Neural progenitor cell (in vitro differentiated cells): Measurements from ENCODE around the gene KCTD13. TPM values are rescaled to one million over a fixed set of nuclear protein-coding genes. Genes with fewer than 3 reads are reported as not detected.

Experiments
- DNase-seq: peaks from one replicate; pipeline ENCODE4 v3.0.0-alpha.2; 2016; ENCODE audit warnings: low spot score
- H2AFZ ChIP-seq: fragments of 200-600 bp; sonication (generic); replicated peaks from 2 replicates; pipeline ENCODE4 v1.6.1; 2016; ENCODE audit warnings: antibody characterized with exemption
- H3F3A ChIP-seq: fragments of 200-600 bp; sonication (generic); 2 replicates; pipeline ENCODE4 v1.6.1; 2016; ENCODE audit warnings: antibody characterized with exemption, low read depth
- H3K27ac ChIP-seq: fragments of 200-600 bp; sonication (generic); 2 replicates; pipeline ENCODE4 v1.5.1; 2016; ENCODE audit warnings: mild to moderate bottlenecking
- H3K27me3 ChIP-seq: fragments of 200-600 bp; sonication (generic); 2 replicates; pipeline ENCODE4 v1.6.1; 2016; ENCODE audit warnings: mild to moderate bottlenecking, moderate library complexity
- H3K36me3 ChIP-seq: fragments of 200-600 bp; sonication (generic); 2 replicates; pipeline ENCODE4 v1.5.1; 2016
- H3K4me1 ChIP-seq: fragments of 200-600 bp; sonication (generic); 2 replicates; pipeline ENCODE4 v1.6.1; 2016; ENCODE audit warnings: mixed run types
- H3K4me2 ChIP-seq: fragments of 200-600 bp; sonication (generic); 2 replicates; pipeline ENCODE4 v1.6.1; 2016
- H3K4me3 ChIP-seq: fragments of 200-600 bp; sonication (generic); 2 replicates; pipeline ENCODE4 v1.5.1; 2016
- H3K79me2 ChIP-seq: fragments of 200-600 bp; sonication (generic); 2 replicates; pipeline ENCODE4 v1.6.1; 2016; ENCODE audit warnings: low read depth
- H3K9ac ChIP-seq: fragments of 200-600 bp; sonication (generic); 2 replicates; pipeline ENCODE4 v1.6.1; 2016
- H3K9me3 ChIP-seq: fragments of 200-600 bp; sonication (generic); 2 replicates; pipeline ENCODE4 v1.5.1; 2016; ENCODE audit warnings: low read depth
- H4K20me1 ChIP-seq: fragments of 200-600 bp; sonication (generic); 2 replicates; pipeline ENCODE4 v1.6.1; 2016; ENCODE audit warnings: low read depth
- H3K27ac Mint-ChIP-seq: 3 replicates; pipeline ENCODE4 v1.8.0; 2021; ENCODE audit warnings: mixed read lengths
- H3K27me3 Mint-ChIP-seq: 2 replicates; pipeline ENCODE4 v1.8.0; 2022; ENCODE audit warnings: low read depth, mild to moderate bottlenecking, inconsistent platforms, moderate library complexity, mixed read lengths; ENCODE audit not compliant: insufficient read depth
- H3K36me3 Mint-ChIP-seq: 3 replicates; pipeline ENCODE4 v1.8.0; 2021; ENCODE audit warnings: mixed read lengths
- H3K4me1 Mint-ChIP-seq: 3 replicates; pipeline ENCODE4 v1.8.0; 2021; ENCODE audit warnings: mixed read lengths
- H3K4me3 Mint-ChIP-seq: 3 replicates; pipeline ENCODE4 v1.8.0; 2021; ENCODE audit warnings: mild to moderate bottlenecking, moderate library complexity, mixed read lengths
- H3K9me3 Mint-ChIP-seq: 3 replicates; pipeline ENCODE4 v1.8.0; 2020; ENCODE audit warnings: mixed read lengths
- CTCF ChIP-seq: fragments of 200-600 bp; sonication (generic); IDR thresholded peaks from 2 replicates; pipeline ENCODE4 v1.5.1; 2017; ENCODE audit warnings: antibody characterized with exemption, mild to moderate bottlenecking
- EZH2 ChIP-seq: fragments of 200-600 bp; sonication (generic); IDR thresholded peaks from 2 replicates; pipeline ENCODE4 v1.6.1; 2017; ENCODE audit warnings: antibody characterized with exemption, mild to moderate bottlenecking, moderate library complexity
- EZH2phosphoT487 ChIP-seq: fragments of 200-600 bp; sonication (generic); IDR thresholded peaks from 2 replicates; pipeline ENCODE4 v1.6.1; 2017; ENCODE audit warnings: antibody characterized with exemption
- total RNA-seq: library from RNA; depleted of rRNA; stranded (reverse); fragments of >200 nt; gene quantifications from 2 replicates; pipeline ENCODE4 v1.2.3, GENCODE V29; 2015; ENCODE audit warnings: low replicate concordance

The KCTD13 gene
- total RNA-seq, 1 donor from 2014 or later: 3.9 TPM

- no peaks in the 10 kb centered on the region for H3K36me3 ChIP-seq
- no peak for TF ChIP-seq CTCF
- peak overlapping the region; percentile 39 for H3K4me2 ChIP-seq
- DNase-seq: no peak
- Mint-ChIP-seq H3K27me3 (peaks cover 23% of the 10 kb centered on the region), H3K36me3 (no peaks in the 10 kb centered on the region), H3K4me3 (no peak overlapping the region), H3K27ac (no peak overlapping the region), H3K4me1 (peaks cover 7% of the 10 kb centered on the region), H3K9me3 (no peaks in the 10 kb centered on the region)
- peak overlapping the region; percentile 55 for H2AFZ ChIP-seq
- no peak overlapping the region for H3K27ac ChIP-seq
- H3K27me3 ChIP-seq: peaks cover 20% of the 10 kb centered on the region
- H3K4me1 ChIP-seq: peaks cover 3% of the 10 kb centered on the region
- H3K4me3 ChIP-seq: no peak overlapping the region
- H3K9ac ChIP-seq: no peak overlapping the region
- H3F3A ChIP-seq: peaks cover 23% of the 10 kb centered on the region
- H3K79me2 ChIP-seq: no peaks in the 10 kb centered on the region
- H3K9me3 ChIP-seq: no peaks in the 10 kb centered on the region
- no peaks in the 10 kb centered on the region for H4K20me1 ChIP-seq
Observed at GRCh38 chr16:29878172-29878571, 47.9 kb downstream of the KCTD13 start.

- no peak overlapping the region for H3K27ac ChIP-seq
- Mint-ChIP-seq H3K9me3 (no peaks in the 10 kb centered on the region), H3K4me1 (peaks cover 7% of the 10 kb centered on the region), H3K27me3 (peaks cover 26% of the 10 kb centered on the region), H3K36me3 (no peaks in the 10 kb centered on the region), H3K4me3 (peak overlapping the region; percentile 41), H3K27ac (no peak overlapping the region)
- no peaks in the 10 kb centered on the region for H3K79me2 ChIP-seq
- H3K9ac ChIP-seq: no peak overlapping the region
- peak; percentile 97 for DNase-seq
- peaks cover 23% of the 10 kb centered on the region for H3F3A ChIP-seq
- peak overlapping the region; percentile 47 for H3K4me3 ChIP-seq
- peaks cover 3% of the 10 kb centered on the region for H3K4me1 ChIP-seq
- H3K36me3 ChIP-seq: no peaks in the 10 kb centered on the region
- no peak for TF ChIP-seq CTCF
- no peak for TF ChIP-seq EZH2
- no peak for TF ChIP-seq EZH2phosphoT487
- H3K4me2 ChIP-seq: peak overlapping the region; percentile 65
- no peaks in the 10 kb centered on the region for H3K9me3 ChIP-seq
- peaks cover 20% of the 10 kb centered on the region for H3K27me3 ChIP-seq
- peak overlapping the region; percentile 55 for H2AFZ ChIP-seq
- H4K20me1 ChIP-seq: no peaks in the 10 kb centered on the region
Observed at GRCh38 chr16:29877266-29877961, 48.6 kb downstream of the KCTD13 start.

GRCh38 chr16:29876594-29877249 lies 49.3 kb downstream of the KCTD13 start:
- Histone ChIP-seq H3K4me3 (peak overlapping the region; percentile 47), H2AFZ (peak overlapping the region; percentile 15), H3K27me3 (peaks cover 20% of the 10 kb centered on the region), H3K4me2 (peak overlapping the region; percentile 65), H4K20me1 (no peaks in the 10 kb centered on the region), H3K4me1 (peaks cover 3% of the 10 kb centered on the region), H3K36me3 (no peaks in the 10 kb centered on the region), H3K79me2 (no peaks in the 10 kb centered on the region), H3K27ac (no peak overlapping the region), H3K9me3 (no peaks in the 10 kb centered on the region), H3F3A (peaks cover 23% of the 10 kb centered on the region), H3K9ac (no peak overlapping the region)
- TF ChIP-seq EZH2: no peak
- no peak for TF ChIP-seq EZH2phosphoT487
- no peak for TF ChIP-seq CTCF
- no peaks in the 10 kb centered on the region for H3K36me3 Mint-ChIP-seq
- peak; percentile 56 for DNase-seq
- H3K4me1 Mint-ChIP-seq: peaks cover 7% of the 10 kb centered on the region
- H3K9me3 Mint-ChIP-seq: no peaks in the 10 kb centered on the region
- H3K27ac Mint-ChIP-seq: no peak overlapping the region
- H3K27me3 Mint-ChIP-seq: peaks cover 26% of the 10 kb centered on the region
- peak overlapping the region; percentile 43 for H3K4me3 Mint-ChIP-seq
